ENCODE results near the gene ANTXR1. TPM values are rescaled to one million over a fixed set of nuclear protein-coding genes. Genes with fewer than 3 reads are reported as not detected.
A peak's percentile ranks its signal among the peaks of the same experiment; 100 is the strongest.

ANTXR1 gene
- total RNA-seq, 1 donor from 2014 or later = 61.1 TPM

- Mint-ChIP-seq H3K4me1 (peaks cover 8% of the 10 kb centered on the region), H3K9me3 (no peaks in the 10 kb centered on the region), H3K36me3 (ENCODE audit: low read depth) (peaks cover 8% of the 10 kb centered on the region), H3K27me3 (ENCODE audit: low read depth) (peaks cover 70% of the 10 kb centered on the region), H3K4me3 (no peak overlapping the region), H3K27ac (ENCODE audit: unreplicated experiment) (no peak overlapping the region)
- TF ChIP-seq, protein P1, sequence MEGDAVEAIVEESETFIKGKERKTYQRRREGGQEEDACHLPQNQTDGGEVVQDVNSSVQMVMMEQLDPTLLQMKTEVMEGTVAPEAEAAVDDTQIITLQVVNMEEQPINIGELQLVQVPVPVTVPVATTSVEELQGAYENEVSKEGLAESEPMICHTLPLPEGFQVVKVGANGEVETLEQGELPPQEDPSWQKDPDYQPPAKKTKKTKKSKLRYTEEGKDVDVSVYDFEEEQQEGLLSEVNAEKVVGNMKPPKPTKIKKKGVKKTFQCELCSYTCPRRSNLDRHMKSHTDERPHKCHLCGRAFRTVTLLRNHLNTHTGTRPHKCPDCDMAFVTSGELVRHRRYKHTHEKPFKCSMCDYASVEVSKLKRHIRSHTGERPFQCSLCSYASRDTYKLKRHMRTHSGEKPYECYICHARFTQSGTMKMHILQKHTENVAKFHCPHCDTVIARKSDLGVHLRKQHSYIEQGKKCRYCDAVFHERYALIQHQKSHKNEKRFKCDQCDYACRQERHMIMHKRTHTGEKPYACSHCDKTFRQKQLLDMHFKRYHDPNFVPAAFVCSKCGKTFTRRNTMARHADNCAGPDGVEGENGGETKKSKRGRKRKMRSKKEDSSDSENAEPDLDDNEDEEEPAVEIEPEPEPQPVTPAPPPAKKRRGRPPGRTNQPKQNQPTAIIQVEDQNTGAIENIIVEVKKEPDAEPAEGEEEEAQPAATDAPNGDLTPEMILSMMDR (conservative IDR thresholded peaks at IDR 0.05) = no peak
- DNase-seq (ENCODE audit: low read depth, low spot score) = no peak
Measured at GRCh38 chr2:69214898-69215297, 201.9 kb downstream of the ANTXR1 start.

- peaks cover 8% of the 10 kb centered on the region for H3K4me1 Mint-ChIP-seq
- H3K27ac Mint-ChIP-seq (ENCODE audit: unreplicated experiment) = no peak overlapping the region
- no peaks in the 10 kb centered on the region for H3K9me3 Mint-ChIP-seq
- H3K4me3 Mint-ChIP-seq = no peak overlapping the region
- DNase-seq (ENCODE audit: low read depth, low spot score) = peak; percentile 3
- H3K36me3 Mint-ChIP-seq (ENCODE audit: low read depth) = peaks cover 8% of the 10 kb centered on the region
- peaks cover 88% of the 10 kb centered on the region for H3K27me3 Mint-ChIP-seq (ENCODE audit: low read depth)
- TF ChIP-seq, protein P1 (conservative IDR thresholded peaks at IDR 0.05) = no peak
Measured at GRCh38 chr2:69216535-69217332, 203.8 kb downstream of the ANTXR1 start.

DNA sequence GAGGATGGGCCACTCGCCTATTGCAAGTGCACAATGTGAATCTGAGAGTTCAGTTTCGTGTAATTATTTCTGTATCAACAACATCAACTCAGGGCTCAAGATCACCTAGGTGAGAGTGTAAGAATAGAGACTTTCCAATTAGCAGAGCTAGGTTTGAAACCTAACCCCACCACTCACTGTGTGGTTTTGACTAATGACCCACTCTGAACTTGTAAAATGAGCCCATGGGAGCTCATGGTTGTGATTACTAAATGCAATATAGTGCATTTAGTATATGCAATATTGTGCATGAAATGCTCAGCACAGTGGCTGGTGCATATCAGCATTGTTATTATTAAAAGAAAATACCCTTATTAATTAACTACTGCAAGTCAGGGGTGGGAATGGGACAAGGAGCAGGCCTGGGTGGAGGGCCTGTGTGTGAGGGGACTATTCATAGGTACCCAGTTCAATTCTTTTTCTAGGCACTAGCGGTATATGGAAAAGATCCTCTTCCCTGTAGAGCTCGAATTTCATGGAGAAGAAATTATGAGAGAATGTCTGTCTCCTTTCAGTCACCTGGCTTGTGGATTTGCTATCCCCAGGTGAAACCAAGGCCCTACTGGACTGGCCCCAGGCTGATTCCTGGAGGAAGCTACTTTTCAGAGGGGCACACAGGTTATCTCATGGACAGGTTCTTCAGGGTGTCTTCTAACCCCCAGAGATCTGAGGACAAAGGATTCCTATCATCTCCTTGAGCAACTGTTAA is 204.5 kb downstream of the ANTXR1 start:
- H3K27me3 Mint-ChIP-seq (ENCODE audit: low read depth) = peaks cover 96% of the 10 kb centered on the region
- H3K4me1 Mint-ChIP-seq = peaks cover 8% of the 10 kb centered on the region
- no peak overlapping the region for H3K27ac Mint-ChIP-seq (ENCODE audit: unreplicated experiment)
- H3K9me3 Mint-ChIP-seq = no peaks in the 10 kb centered on the region
- DNase-seq (ENCODE audit: low read depth, low spot score) = no peak
- TF ChIP-seq, protein P1 (conservative IDR thresholded peaks at IDR 0.05) = no peak
- H3K36me3 Mint-ChIP-seq (ENCODE audit: low read depth) = peaks cover 8% of the 10 kb centered on the region
- no peak overlapping the region for H3K4me3 Mint-ChIP-seq

DNA sequence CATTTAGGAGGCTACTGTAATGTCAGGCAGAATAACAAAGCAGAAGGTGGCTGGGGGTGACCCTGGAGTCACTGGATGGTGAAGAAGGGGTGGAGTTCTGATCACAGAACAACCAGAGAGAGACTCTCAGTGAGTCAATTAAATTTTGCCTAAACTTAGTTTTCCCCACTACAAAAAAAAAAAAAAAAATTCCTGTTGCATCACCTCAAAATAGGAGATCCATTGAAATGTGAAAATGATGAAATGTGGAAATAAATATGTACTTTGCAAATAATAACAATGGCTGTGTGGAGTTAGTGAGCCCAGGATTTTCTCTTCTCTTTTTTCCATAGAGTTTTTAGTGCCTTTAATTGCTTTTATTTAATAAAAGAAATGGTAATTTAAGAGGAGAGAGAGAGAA is 208.5 kb downstream of the ANTXR1 start:
- H3K4me3 Mint-ChIP-seq = no peak overlapping the region
- peaks cover 5% of the 10 kb centered on the region for H3K4me1 Mint-ChIP-seq
- peaks cover 7% of the 10 kb centered on the region for H3K36me3 Mint-ChIP-seq (ENCODE audit: low read depth)
- no peak for DNase-seq (ENCODE audit: low read depth, low spot score)
- peaks cover 98% of the 10 kb centered on the region for H3K27me3 Mint-ChIP-seq (ENCODE audit: low read depth)
- H3K9me3 Mint-ChIP-seq = no peaks in the 10 kb centered on the region
- TF ChIP-seq, protein P1 (conservative IDR thresholded peaks at IDR 0.05) = no peak
- no peak overlapping the region for H3K27ac Mint-ChIP-seq (ENCODE audit: unreplicated experiment)

DNA sequence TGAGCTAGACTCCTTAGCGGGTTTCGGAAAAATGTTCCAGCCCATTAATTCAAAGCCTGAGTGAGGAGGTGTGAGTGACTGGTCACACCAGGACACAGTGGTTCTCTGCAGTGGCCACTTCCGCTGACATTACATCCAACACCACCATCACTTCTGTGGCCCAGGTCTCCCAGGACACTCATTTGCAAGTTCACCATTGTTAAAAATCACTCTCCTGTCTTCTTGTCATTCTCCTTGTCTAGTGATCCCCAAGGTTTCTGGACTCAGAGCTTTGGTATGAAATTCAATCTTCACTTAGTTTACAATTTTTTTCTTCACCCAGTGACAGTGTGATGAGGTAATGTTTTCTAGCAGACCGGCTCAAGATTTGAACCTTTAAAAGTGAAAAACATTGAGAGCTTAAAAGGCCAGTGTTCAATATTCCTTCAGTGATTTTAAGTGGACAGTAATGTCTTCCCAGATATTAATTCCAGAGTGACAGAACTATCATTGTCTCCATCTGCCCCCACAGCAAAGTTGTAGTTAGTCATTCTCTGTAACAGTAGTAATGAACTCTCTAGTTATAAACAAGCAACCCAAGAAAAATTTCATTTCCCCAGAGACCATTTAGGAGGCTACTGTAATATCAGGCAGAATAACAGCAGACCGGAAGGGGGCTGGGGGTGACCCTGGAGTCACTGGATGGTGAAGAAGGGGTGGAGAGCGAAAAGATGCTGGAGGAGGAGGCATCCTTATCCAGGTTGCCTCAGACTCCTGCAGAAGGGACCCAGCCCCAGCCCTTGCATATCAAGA is 209.2 kb downstream of the ANTXR1 start:
- TF ChIP-seq, protein P1 (conservative IDR thresholded peaks at IDR 0.05) = no peak
- H3K4me1 Mint-ChIP-seq = no peaks in the 10 kb centered on the region
- no peak overlapping the region for H3K27ac Mint-ChIP-seq (ENCODE audit: unreplicated experiment)

More for the DNA sequence above, 209.2 kb downstream of the ANTXR1 start:
- Mint-ChIP-seq H3K4me3 (no peak overlapping the region), H3K27me3 (ENCODE audit: low read depth) (peaks cover 98% of the 10 kb centered on the region), H3K9me3 (no peaks in the 10 kb centered on the region), H3K36me3 (ENCODE audit: low read depth) (peaks cover 7% of the 10 kb centered on the region)
- no peak for DNase-seq (ENCODE audit: low read depth, low spot score)

All from neural crest cell (in vitro differentiated cells).